Measurements from ENCODE around the gene SLC4A4.

- TF ChIP-seq NFYB (CRISPR knock-in tag; IDR thresholded peaks at IDR 0.05): no peak
- TF ChIP-seq ZNF770 (CRISPR knock-in tag; IDR thresholded peaks at IDR 0.05): no peak
- no peak for TF ChIP-seq POLR2A (IDR thresholded peaks at IDR 0.05; ENCODE audit: insufficient read depth in 1 of 2, low read depth in 2 of 2, low read length in 2 of 2)
- no peak for TF ChIP-seq STAG1 (CRISPR knock-in tag; IDR thresholded peaks at IDR 0.05)
- no peak for TF ChIP-seq EP300 (IDR thresholded peaks at IDR 0.05; ENCODE audit: low read depth in 2 of 2, low read length in 2 of 2)
- TF ChIP-seq EP300 (CRISPR knock-in tag; IDR thresholded peaks at IDR 0.05; ENCODE audit: borderline replicate concordance): no peak
- no peak for TF ChIP-seq ZFP36 (IDR thresholded peaks at IDR 0.05; ENCODE audit: borderline replicate concordance, low read depth, low read length, partially characterized antibody)
- TF ChIP-seq HOXA7 (CRISPR knock-in tag; IDR thresholded peaks at IDR 0.05): no peak
- TF ChIP-seq, protein P1, sequence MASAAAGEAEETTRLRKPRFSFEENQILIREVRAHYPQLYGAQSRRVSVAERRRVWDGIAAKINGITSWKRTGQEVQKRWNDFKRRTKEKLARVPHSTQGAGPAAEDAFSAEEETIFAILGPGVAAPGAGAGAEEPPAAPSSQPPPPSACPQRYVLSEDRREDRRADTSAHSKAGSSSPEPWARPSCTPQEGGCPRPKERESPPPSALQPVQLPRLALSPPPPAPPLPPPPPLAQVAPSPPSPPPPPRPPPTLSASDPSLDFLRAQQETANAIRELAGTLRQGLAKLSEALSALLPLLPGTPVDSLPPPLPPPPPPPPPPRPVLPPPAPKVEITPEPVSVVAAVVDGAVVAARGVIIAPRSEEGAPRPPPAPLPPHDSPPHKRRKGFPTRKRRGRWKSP (CRISPR knock-in tag; IDR thresholded peaks at IDR 0.05): no peak
- TF ChIP-seq ZNF646 (CRISPR knock-in tag; IDR thresholded peaks at IDR 0.05): no peak
- TF ChIP-seq SMAD1 (CRISPR knock-in tag; IDR thresholded peaks at IDR 0.05; ENCODE audit: borderline replicate concordance, low read depth): no peak
- TF ChIP-seq, protein P2, sequence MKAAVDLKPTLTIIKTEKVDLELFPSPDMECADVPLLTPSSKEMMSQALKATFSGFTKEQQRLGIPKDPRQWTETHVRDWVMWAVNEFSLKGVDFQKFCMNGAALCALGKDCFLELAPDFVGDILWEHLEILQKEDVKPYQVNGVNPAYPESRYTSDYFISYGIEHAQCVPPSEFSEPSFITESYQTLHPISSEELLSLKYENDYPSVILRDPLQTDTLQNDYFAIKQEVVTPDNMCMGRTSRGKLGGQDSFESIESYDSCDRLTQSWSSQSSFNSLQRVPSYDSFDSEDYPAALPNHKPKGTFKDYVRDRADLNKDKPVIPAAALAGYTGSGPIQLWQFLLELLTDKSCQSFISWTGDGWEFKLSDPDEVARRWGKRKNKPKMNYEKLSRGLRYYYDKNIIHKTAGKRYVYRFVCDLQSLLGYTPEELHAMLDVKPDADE (CRISPR knock-in tag; IDR thresholded peaks at IDR 0.05): no peak
Observed at GRCh38 chr4:71549516-71550160, 210.8 kb downstream of the SLC4A4 start.

All from HepG2 (cell line).